ENCODE data around the gene AMHR2. TPM values are rescaled to one million over a fixed set of nuclear protein-coding genes. Genes with fewer than 3 reads are reported as not detected.

The AMHR2 gene
- polyA plus RNA-seq, 1 donor from 2014 or later: not detected

- H3F3A ChIP-seq (ENCODE audit: insufficient read depth, low read length, poor library complexity, severe bottlenecking): no peaks in the 10 kb centered on the region
- H3K27me3 ChIP-seq (ENCODE audit: insufficient read depth, low read depth, low read length): no peaks in the 10 kb centered on the region
- no peaks in the 10 kb centered on the region for H3K9me3 ChIP-seq (ENCODE audit: low read length)
- H3K79me2 ChIP-seq (replicated peaks; ENCODE audit: insufficient read depth, low read length): peaks cover 42% of the 10 kb centered on the region
- H3K9ac ChIP-seq (ENCODE audit: low read length): no peak overlapping the region
- no peak overlapping the region for H3K4me2 ChIP-seq (ENCODE audit: low read length)
- no peak for TF ChIP-seq RAD21 (conservative IDR thresholded peaks at IDR 0.05)
- peak overlapping the region; percentile 76 for H3K4me3 ChIP-seq (ENCODE audit: low read length)
- H3K36me3 ChIP-seq (ENCODE audit: insufficient read depth, low read length): peaks cover 9% of the 10 kb centered on the region
- H3K27ac ChIP-seq (ENCODE audit: low read length): no peak overlapping the region
- H3K9me2 ChIP-seq (ENCODE audit: insufficient read depth, low read length): no peaks in the 10 kb centered on the region
- no peak overlapping the region for H2AFZ ChIP-seq (ENCODE audit: low read depth, low read length)
- H4K20me1 ChIP-seq (ENCODE audit: insufficient read depth): peaks cover 31% of the 10 kb centered on the region
Observed at GRCh38 chr12:53454707-53455106, 31.1 kb downstream of the AMHR2 start.

- Histone ChIP-seq H3K9me3 (ENCODE audit: low read length) (no peaks in the 10 kb centered on the region), H2AFZ (ENCODE audit: low read depth, low read length) (no peak overlapping the region), H3K4me2 (ENCODE audit: low read length) (no peak overlapping the region), H3K79me2 (replicated peaks; ENCODE audit: insufficient read depth, low read length) (peaks cover 57% of the 10 kb centered on the region), H3F3A (ENCODE audit: insufficient read depth, low read length, poor library complexity, severe bottlenecking) (no peaks in the 10 kb centered on the region), H3K36me3 (ENCODE audit: insufficient read depth, low read length) (peaks cover 9% of the 10 kb centered on the region), H3K4me3 (ENCODE audit: low read length) (no peak overlapping the region), H3K27me3 (ENCODE audit: insufficient read depth, low read depth, low read length) (no peaks in the 10 kb centered on the region), H3K9me2 (ENCODE audit: insufficient read depth, low read length) (no peaks in the 10 kb centered on the region), H4K20me1 (ENCODE audit: insufficient read depth) (peaks cover 34% of the 10 kb centered on the region), H3K9ac (ENCODE audit: low read length) (no peak overlapping the region), H3K27ac (ENCODE audit: low read length) (no peak overlapping the region)
- TF ChIP-seq CTCF (IDR thresholded peaks at IDR 0.05; ENCODE audit: poor library complexity, severe bottlenecking) (no peak), EP300 (conservative IDR thresholded peaks at IDR 0.05; ENCODE audit: poor library complexity, severe bottlenecking) (no peak), SMC3 (conservative IDR thresholded peaks at IDR 0.05; ENCODE audit: poor library complexity) (no peak), EZH2 (IDR thresholded peaks at IDR 0.05; ENCODE audit: borderline replicate concordance, insufficient read depth, low read length, poor library complexity, severe bottlenecking) (no peak), POLR2AphosphoS5 (IDR thresholded peaks at IDR 0.05) (no peak), RAD21 (conservative IDR thresholded peaks at IDR 0.05) (no peak), MXI1 (conservative IDR thresholded peaks at IDR 0.05; ENCODE audit: poor library complexity, severe bottlenecking) (no peak), TAF1 (IDR thresholded peaks at IDR 0.05; ENCODE audit: low read depth) (no peak)
Observed at GRCh38 chr12:53456654-53457366, 33.2 kb downstream of the AMHR2 start.

DNA sequence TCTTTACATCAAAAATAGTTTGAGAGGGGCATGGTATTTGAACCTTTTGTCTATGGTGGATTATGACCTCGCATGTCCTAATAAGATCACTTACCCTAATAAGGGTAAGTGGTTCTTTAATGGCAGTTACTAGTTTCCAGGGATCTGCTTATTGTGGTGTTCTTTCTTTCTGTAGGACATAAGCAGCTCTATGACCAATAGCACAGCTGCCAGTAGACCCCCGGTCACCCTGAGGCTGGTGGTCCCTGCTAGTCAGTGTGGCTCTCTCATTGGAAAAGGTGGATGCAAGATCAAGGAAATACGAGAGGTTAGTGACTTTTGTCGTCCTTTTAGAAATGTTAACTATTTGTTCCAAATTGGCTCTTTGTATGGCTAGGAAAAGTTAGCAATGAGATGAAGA lies 35.4 kb downstream of the AMHR2 start:
- no peaks in the 10 kb centered on the region for H3K27me3 ChIP-seq (ENCODE audit: insufficient read depth, low read depth, low read length)
- no peak overlapping the region for H3K27ac ChIP-seq (ENCODE audit: low read length)
- no peaks in the 10 kb centered on the region for H3K9me3 ChIP-seq (ENCODE audit: low read length)
- no peak for TF ChIP-seq EP300 (conservative IDR thresholded peaks at IDR 0.05; ENCODE audit: poor library complexity, severe bottlenecking)
- peaks cover 46% of the 10 kb centered on the region for H3K79me2 ChIP-seq (replicated peaks; ENCODE audit: insufficient read depth, low read length)
- peaks cover 30% of the 10 kb centered on the region for H4K20me1 ChIP-seq (ENCODE audit: insufficient read depth)
- no peaks in the 10 kb centered on the region for H3K9me2 ChIP-seq (ENCODE audit: insufficient read depth, low read length)
- H3K9ac ChIP-seq (ENCODE audit: low read length): no peak overlapping the region
- no peak overlapping the region for H3K4me3 ChIP-seq (ENCODE audit: low read length)
- no peaks in the 10 kb centered on the region for H3F3A ChIP-seq (ENCODE audit: insufficient read depth, low read length, poor library complexity, severe bottlenecking)
- no peak overlapping the region for H2AFZ ChIP-seq (ENCODE audit: low read depth, low read length)
- H3K4me2 ChIP-seq (ENCODE audit: low read length): no peak overlapping the region
- H3K36me3 ChIP-seq (ENCODE audit: insufficient read depth, low read length): peaks cover 22% of the 10 kb centered on the region

All from neural cell (in vitro differentiated cells).